ENCODE data around the gene TMEM151B. TPM values are rescaled to one million over a fixed set of nuclear protein-coding genes. Genes with fewer than 3 reads are reported as not detected.

The TMEM151B gene
- total and polyA plus RNA-seq, 9 of the 15 experiments (the other 6 are each of a cell fraction or from before 2014, with no cell fraction given), result not detected

GRCh38 chr6:44223319-44224028 lies 46.8 kb upstream of the TMEM151B start, which contains the start of gene SLC29A1 (continued):
- TF ChIP-seq PBX2 (CRISPR knock-in tag; IDR thresholded peaks at IDR 0.05; ENCODE audit: low read depth) (no peak), PBX2 (tag; conservative IDR thresholded peaks at IDR 0.05; ENCODE audit: low read depth) (no peak), SMARCA4 (IDR thresholded peaks at IDR 0.05) (no peak), KHSRP (IDR thresholded peaks at IDR 0.05) (no peak), RBM17 (IDR thresholded peaks at IDR 0.05; ENCODE audit: borderline replicate concordance, low read depth, low read length) (no peak), MCM2 (IDR thresholded peaks at IDR 0.05; ENCODE audit: low read depth) (no peak), ZNF174 (CRISPR knock-in tag; IDR thresholded peaks at IDR 0.05) (no peak), L3MBTL2 (IDR thresholded peaks at IDR 0.05) (peak; percentile 95), FUS (optimal IDR thresholded peaks at IDR 0.05; ENCODE audit: low read depth, low read length) (no peak), CTCF (IDR thresholded peaks at IDR 0.05 in 2 of 3, conservative IDR thresholded peaks at IDR 0.05 in 1 of 3; ENCODE audit: insufficient read depth in 2 of 3, low read depth in 1 of 3, low read length in 3 of 3) (peak in 2 of 3 experiments; percentile 45 to 66; a peak in 4 of 6 replicates), CLOCK (CRISPR knock-in tag; IDR thresholded peaks at IDR 0.05; ENCODE audit: borderline replicate concordance) (no peak), ZNF778 (CRISPR knock-in tag; IDR thresholded peaks at IDR 0.05) (no peak), ZNF695 (CRISPR knock-in tag; IDR thresholded peaks at IDR 0.05) (no peak), SMAD1 (IDR thresholded peaks at IDR 0.05; ENCODE audit: low read depth, low read length, partially characterized antibody) (no peak), ZNF449 (CRISPR knock-in tag; IDR thresholded peaks at IDR 0.05) (no peak), DACH1 (IDR thresholded peaks at IDR 0.05; ENCODE audit: partially characterized antibody) (no peak), CHD4 (IDR thresholded peaks at IDR 0.05; ENCODE audit: insufficient read depth, insufficient replicate concordance, low read depth, low read length, poor library complexity, severe bottlenecking) (no peak), FOXK1 (CRISPR knock-in tag; IDR thresholded peaks at IDR 0.05; ENCODE audit: borderline replicate concordance) (no peak), NFIC (IDR thresholded peaks at IDR 0.05) (no peak), NFE2L1 (tag; IDR thresholded peaks at IDR 0.05; ENCODE audit: borderline replicate concordance, low read depth) (no peak)

Data from K562 (cell line).